HEK293 (cell line): ENCODE measurements around the gene SMIM24.

ENCODE experiments used
- CTCF ChIA-PET: fragments of 350-600 bp; formaldehyde crosslinking; extraction: SDS; loops from one replicate; lab custom pipeline; 2021; ENCODE audit warnings: antibody characterized with exemption; lab: Yijun Ruan, JAX
- POLR2A ChIA-PET: fragments of 300-600 bp; formaldehyde crosslinking; extraction: SDS; loops from one replicate; lab custom pipeline; 2020; ENCODE audit warnings: antibody characterized with exemption, inconsistent platforms; lab: Yijun Ruan, JAX
- H3K27ac ChIP-seq: fragments of 200-500 bp; sonication (Bioruptor generic); 2 replicates; pipeline ENCODE4 v1.5.1; 2014; ENCODE audit warnings: low read depth, low read length, control low read depth, inconsistent platforms; ENCODE audit errors: extremely low read depth
- H3K36me3 ChIP-seq, 2 experiments: fragments of 200-500 bp in 1 of 2; sonication (Bioruptor generic) in 1 of 2; 1 replicate in 1 of 2; 2 replicates in 1 of 2; pipeline ENCODE4 v1.5.1; 2014 to 2017; ENCODE audit warnings: inconsistent platforms in 2 of 2, low read length in 2 of 2; ENCODE audit not compliant: control insufficient read depth in 2 of 2, insufficient read depth in 1 of 2
- H3K4me1 ChIP-seq: fragments of 200-500 bp; sonication (Bioruptor generic); 2 replicates; pipeline ENCODE4 v1.5.1; 2014; ENCODE audit warnings: mild to moderate bottlenecking, low read length, inconsistent platforms; ENCODE audit not compliant: control insufficient read depth, insufficient read depth
- H3K4me3 ChIP-seq: 2 replicates; pipeline ENCODE4 v1.5.1; 2011; ENCODE audit warnings: low read depth, mild to moderate bottlenecking, control low read depth, low read length, moderate library complexity
- H3K9me3 ChIP-seq: fragments of 200-500 bp; sonication (Bioruptor generic); 2 replicates; pipeline ENCODE4 v1.5.1; 2014; ENCODE audit warnings: low read depth, low read length, inconsistent platforms; ENCODE audit not compliant: control insufficient read depth, insufficient read depth
- ZNF10 ChIP-seq: fragments of 450-650 bp; formaldehyde crosslinking; IDR thresholded peaks from 2 replicates; pipeline ENCODE4 v1.5.1; 2017; ENCODE audit warnings: missing biosample characterization, missing genetic modification characterization
- ZNF175 ChIP-seq: fragments of 450-650 bp; formaldehyde crosslinking; IDR thresholded peaks from 2 replicates; pipeline ENCODE4 v1.5.1; 2016; ENCODE audit warnings: missing biosample characterization, missing genetic modification characterization
- ZNF202 ChIP-seq: fragments of 450-650 bp; formaldehyde crosslinking; IDR thresholded peaks from 2 replicates; pipeline ENCODE4 v1.5.1; 2016; ENCODE audit warnings: missing biosample characterization, missing genetic modification characterization, borderline replicate concordance
- ZNF404 ChIP-seq: fragments of 450-650 bp; formaldehyde crosslinking; IDR thresholded peaks from 2 replicates; pipeline ENCODE4 v1.5.1; 2017; ENCODE audit warnings: missing biosample characterization, missing genetic modification characterization
- ZNF416 ChIP-seq: fragments of 450-650 bp; formaldehyde crosslinking; IDR thresholded peaks from 2 replicates; pipeline ENCODE4 v1.5.1; 2016; ENCODE audit warnings: missing biosample characterization, missing genetic modification characterization
- ZNF623 ChIP-seq: fragments of 450-650 bp; formaldehyde crosslinking; IDR thresholded peaks from 2 replicates; pipeline ENCODE4 v1.5.1; 2016; ENCODE audit warnings: missing biosample characterization, missing genetic modification characterization
- ZNF658 ChIP-seq: fragments of 450-650 bp; formaldehyde crosslinking; IDR thresholded peaks from 2 replicates; pipeline ENCODE4; 2016; ENCODE audit warnings: missing biosample characterization, missing genetic modification characterization
- ZNF791 ChIP-seq: fragments of 450-650 bp; formaldehyde crosslinking; IDR thresholded peaks from 2 replicates; pipeline ENCODE4 v1.5.1; 2016; ENCODE audit warnings: missing biosample characterization, missing genetic modification characterization
- ZXDB ChIP-seq: fragments of 450-650 bp; formaldehyde crosslinking; IDR thresholded peaks from 2 replicates; pipeline ENCODE4 v1.5.1; 2016; ENCODE audit warnings: missing biosample characterization, missing genetic modification characterization
- TF ChIP-seq, protein P1 (sequence below): fragments of 450-650 bp; formaldehyde crosslinking; IDR thresholded peaks from 2 replicates; pipeline ENCODE4 v1.5.1; 2016; ENCODE audit warnings: missing biosample characterization, missing genetic modification characterization
- TF ChIP-seq, protein P2 (sequence below): fragments of 450-650 bp; formaldehyde crosslinking; conservative IDR thresholded peaks from 2 replicates; pipeline ENCODE4 v1.5.1; 2016; ENCODE audit warnings: low read depth, missing biosample characterization, missing genetic modification characterization
- TF ChIP-seq, protein P3 (sequence below): fragments of 450-650 bp; formaldehyde crosslinking; IDR thresholded peaks from 2 replicates; pipeline ENCODE4 v1.5.1; 2016; ENCODE audit warnings: missing biosample characterization, missing genetic modification characterization
- TF ChIP-seq, protein P4 (sequence below): fragments of 450-650 bp; formaldehyde crosslinking; IDR thresholded peaks from 2 replicates; pipeline ENCODE4 v1.5.1; 2016; ENCODE audit warnings: missing biosample characterization, missing genetic modification characterization

The SMIM24 gene

DNA sequence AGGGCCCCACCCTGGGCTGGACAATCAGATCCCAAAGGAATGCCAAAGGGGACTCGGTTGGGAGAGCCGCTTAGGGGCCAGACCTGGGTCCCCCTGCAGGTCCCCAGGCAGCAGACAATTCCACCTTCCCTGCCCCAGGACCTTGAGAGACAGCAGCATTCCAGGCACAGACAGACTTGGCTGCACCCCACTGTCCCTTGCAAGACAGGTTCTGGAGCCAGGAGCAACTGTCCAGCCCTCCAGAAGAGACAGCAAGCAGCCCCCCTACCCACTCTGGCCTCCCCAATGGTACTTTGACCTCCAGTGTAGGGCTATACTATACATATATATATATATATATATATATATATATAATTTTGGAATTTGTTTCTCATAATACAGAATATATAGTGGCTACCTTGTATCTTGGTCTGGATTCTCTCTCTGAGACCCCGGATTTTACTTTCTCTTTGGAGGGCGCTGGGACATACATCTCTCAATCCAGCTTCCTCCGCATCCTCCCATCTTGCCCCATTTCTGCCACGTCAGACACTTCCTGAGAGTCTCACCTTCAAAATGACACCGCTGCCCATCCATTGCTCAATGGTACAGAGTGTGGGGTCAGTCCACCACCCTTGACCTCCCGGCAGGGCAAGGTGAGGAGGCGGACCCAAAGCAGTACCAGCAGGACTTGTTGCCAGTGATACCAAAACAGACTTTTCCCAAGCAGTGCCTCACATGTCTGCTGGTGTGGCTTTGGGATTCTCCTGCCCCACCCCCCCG lies 12.7 kb downstream of the SMIM24 start:
- TF ChIP-seq, protein P1, sequence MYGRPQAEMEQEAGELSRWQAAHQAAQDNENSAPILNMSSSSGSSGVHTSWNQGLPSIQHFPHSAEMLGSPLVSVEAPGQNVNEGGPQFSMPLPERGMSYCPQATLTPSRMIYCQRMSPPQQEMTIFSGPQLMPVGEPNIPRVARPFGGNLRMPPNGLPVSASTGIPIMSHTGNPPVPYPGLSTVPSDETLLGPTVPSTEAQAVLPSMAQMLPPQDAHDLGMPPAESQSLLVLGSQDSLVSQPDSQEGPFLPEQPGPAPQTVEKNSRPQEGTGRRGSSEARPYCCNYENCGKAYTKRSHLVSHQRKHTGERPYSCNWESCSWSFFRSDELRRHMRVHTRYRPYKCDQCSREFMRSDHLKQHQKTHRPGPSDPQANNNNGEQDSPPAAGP = no peak
- TF ChIP-seq ZNF623 (tag by site-specific recombination) = peak; percentile 34; the same call in 1 of the 2 replicates
- no peak for TF ChIP-seq ZNF175 (tag by site-specific recombination)
- H3K4me3 ChIP-seq = no peak overlapping the region
- ChIA-PET POLR2A (no interaction called here), CTCF (interaction anchor here (1.4 kb wide), 1 partner anchor 38 kb away, joined by 3 read pairs; no protein-coding TSS in a partner anchor)
- no peaks in the 10 kb centered on the region for H3K9me3 ChIP-seq
- no peaks in the 10 kb centered on the region for H3K4me1 ChIP-seq
- H3K27ac ChIP-seq = no peak overlapping the region
- H3K36me3 ChIP-seq = no peaks in the 10 kb centered on the region

DNA sequence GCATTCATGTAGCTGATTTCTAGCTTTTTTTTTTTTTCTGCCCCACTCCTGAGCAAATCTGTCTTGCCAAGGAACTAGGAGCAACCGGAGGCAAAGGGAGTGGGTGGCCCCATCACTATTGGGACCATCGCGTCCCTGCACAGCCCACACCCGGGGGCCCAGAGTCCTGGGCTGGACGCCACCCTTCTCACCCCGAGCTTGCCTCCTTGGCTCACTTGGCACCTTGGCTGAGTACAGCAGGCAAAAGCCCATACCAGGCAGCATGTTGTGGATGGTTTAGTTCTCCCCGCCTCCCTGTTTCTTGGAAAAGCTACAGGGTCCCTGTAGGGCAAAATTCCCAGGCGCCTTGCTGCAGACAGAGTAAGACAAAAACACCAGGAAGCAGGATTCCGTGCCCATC lies 13.7 kb downstream of the SMIM24 start:
- Histone ChIP-seq H3K4me1 (no peaks in the 10 kb centered on the region), H3K36me3 (no peaks in the 10 kb centered on the region), H3K4me3 (no peak overlapping the region), H3K9me3 (no peaks in the 10 kb centered on the region), H3K27ac (no peak overlapping the region)
- ChIA-PET POLR2A (no interaction called here), CTCF (interaction anchor here (0.6 to 1.4 kb wide), 3 partner anchors 37 to 132 kb away, joined by 3 read pairs; no protein-coding TSS in a partner anchor)
- no peak for TF ChIP-seq ZNF202 (tag by site-specific recombination)
- TF ChIP-seq, protein P2, sequence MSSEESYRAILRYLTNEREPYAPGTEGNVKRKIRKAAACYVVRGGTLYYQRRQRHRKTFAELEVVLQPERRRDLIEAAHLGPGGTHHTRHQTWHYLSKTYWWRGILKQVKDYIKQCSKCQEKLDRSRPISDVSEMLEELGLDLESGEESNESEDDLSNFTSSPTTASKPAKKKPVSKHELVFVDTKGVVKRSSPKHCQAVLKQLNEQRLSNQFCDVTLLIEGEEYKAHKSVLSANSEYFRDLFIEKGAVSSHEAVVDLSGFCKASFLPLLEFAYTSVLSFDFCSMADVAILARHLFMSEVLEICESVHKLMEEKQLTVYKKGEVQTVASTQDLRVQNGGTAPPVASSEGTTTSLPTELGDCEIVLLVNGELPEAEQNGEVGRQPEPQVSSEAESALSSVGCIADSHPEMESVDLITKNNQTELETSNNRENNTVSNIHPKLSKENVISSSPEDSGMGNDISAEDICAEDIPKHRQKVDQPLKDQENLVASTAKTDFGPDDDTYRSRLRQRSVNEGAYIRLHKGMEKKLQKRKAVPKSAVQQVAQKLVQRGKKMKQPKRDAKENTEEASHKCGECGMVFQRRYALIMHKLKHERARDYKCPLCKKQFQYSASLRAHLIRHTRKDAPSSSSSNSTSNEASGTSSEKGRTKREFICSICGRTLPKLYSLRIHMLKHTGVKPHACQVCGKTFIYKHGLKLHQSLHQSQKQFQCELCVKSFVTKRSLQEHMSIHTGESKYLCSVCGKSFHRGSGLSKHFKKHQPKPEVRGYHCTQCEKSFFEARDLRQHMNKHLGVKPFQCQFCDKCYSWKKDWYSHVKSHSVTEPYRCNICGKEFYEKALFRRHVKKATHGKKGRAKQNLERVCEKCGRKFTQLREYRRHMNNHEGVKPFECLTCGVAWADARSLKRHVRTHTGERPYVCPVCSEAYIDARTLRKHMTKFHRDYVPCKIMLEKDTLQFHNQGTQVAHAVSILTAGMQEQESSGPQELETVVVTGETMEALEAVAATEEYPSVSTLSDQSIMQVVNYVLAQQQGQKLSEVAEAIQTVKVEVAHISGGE (tag by site-specific recombination) = no peak
- no peak for TF ChIP-seq ZNF10 (tag by site-specific recombination)
- TF ChIP-seq ZXDB (tag by site-specific recombination) = no peak
- TF ChIP-seq ZNF658 (tag by site-specific recombination) = no peak
- no peak for TF ChIP-seq ZNF791 (tag by site-specific recombination)
- no peak for TF ChIP-seq ZNF416
- TF ChIP-seq, protein P3, sequence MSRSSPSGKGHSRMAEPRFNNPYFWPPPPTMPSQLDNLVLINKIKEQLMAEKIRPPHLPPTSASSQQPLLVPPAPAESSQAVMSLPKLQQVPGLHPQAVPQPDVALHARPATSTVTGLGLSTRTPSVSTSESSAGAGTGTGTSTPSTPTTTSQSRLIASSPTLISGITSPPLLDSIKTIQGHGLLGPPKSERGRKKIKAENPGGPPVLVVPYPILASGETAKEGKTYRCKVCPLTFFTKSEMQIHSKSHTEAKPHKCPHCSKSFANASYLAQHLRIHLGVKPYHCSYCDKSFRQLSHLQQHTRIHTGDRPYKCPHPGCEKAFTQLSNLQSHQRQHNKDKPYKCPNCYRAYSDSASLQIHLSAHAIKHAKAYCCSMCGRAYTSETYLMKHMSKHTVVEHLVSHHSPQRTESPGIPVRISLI (tag by site-specific recombination) = no peak

DNA sequence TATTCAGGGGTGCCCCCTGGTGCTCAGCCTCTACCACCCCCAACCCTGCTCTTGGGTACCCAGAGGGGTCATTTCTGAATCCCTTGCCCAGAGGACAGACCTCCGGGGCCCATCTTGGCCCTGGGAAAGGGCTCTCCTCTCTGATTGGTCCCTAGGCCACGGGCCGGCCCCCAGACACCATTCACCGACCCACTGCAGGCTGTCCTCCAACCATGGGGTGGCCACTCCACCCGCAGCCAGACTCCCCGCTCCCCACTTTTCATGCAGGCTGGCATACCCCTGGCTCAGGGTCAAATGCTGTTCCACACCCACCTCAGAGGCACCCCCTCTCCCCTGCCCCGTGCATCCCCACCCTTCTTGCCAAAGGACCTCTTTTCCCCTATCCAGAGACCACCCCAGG lies 14.8 kb downstream of the SMIM24 start:
- H3K36me3 ChIP-seq = no peaks in the 10 kb centered on the region; a peak in 1 of 3 replicates
- H3K27ac ChIP-seq = no peak overlapping the region
- no peaks in the 10 kb centered on the region for H3K4me1 ChIP-seq
- POLR2A ChIA-PET = no interaction called here
- H3K9me3 ChIP-seq = no peaks in the 10 kb centered on the region
- H3K4me3 ChIP-seq = no peak overlapping the region
- TF ChIP-seq, protein P4, sequence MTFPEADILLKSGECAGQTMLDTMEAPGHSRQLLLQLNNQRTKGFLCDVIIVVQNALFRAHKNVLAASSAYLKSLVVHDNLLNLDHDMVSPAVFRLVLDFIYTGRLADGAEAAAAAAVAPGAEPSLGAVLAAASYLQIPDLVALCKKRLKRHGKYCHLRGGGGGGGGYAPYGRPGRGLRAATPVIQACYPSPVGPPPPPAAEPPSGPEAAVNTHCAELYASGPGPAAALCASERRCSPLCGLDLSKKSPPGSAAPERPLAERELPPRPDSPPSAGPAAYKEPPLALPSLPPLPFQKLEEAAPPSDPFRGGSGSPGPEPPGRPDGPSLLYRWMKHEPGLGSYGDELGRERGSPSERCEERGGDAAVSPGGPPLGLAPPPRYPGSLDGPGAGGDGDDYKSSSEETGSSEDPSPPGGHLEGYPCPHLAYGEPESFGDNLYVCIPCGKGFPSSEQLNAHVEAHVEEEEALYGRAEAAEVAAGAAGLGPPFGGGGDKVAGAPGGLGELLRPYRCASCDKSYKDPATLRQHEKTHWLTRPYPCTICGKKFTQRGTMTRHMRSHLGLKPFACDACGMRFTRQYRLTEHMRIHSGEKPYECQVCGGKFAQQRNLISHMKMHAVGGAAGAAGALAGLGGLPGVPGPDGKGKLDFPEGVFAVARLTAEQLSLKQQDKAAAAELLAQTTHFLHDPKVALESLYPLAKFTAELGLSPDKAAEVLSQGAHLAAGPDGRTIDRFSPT = 0 out of 2 replicates have a peak, but pooled peaks have one; percentile 14
- TF ChIP-seq ZNF404 (tag by site-specific recombination) = no peak
- CTCF ChIA-PET = no interaction called here
